HEK293 (cell line): ENCODE data around the gene ALDOC.
A peak's percentile ranks its signal among the peaks of the same experiment; 100 is the strongest.

ENCODE experiments used
- EGR2 ChIP-seq: fragments of 450-650 bp; formaldehyde crosslinking; IDR thresholded peaks from 2 replicates; pipeline ENCODE4 v1.5.1; 2016; ENCODE audit warnings: low read depth, missing biosample characterization, missing genetic modification characterization
- GLIS1 ChIP-seq: fragments of 450-650 bp; formaldehyde crosslinking; IDR thresholded peaks from 2 replicates; pipeline ENCODE4 v1.5.1; 2016; ENCODE audit warnings: missing biosample characterization, missing genetic modification characterization
- GLIS2 ChIP-seq: fragments of 450-650 bp; formaldehyde crosslinking; IDR thresholded peaks from 2 replicates; pipeline ENCODE4 v1.5.1; 2016; ENCODE audit warnings: missing biosample characterization, missing genetic modification characterization
- HOXD13 ChIP-seq: sonication (generic); formaldehyde crosslinking; IDR thresholded peaks from 2 replicates; pipeline ENCODE4 v1.8.0; 2022; ENCODE audit warnings: missing genetic modification reagents, borderline replicate concordance
- KLF10 ChIP-seq: fragments of 450-650 bp; IDR thresholded peaks from 2 replicates; pipeline ENCODE4 v1.5.1; 2018; ENCODE audit warnings: missing biosample characterization, mild to moderate bottlenecking, missing genetic modification characterization
- KLF9 ChIP-seq: fragments of 450-650 bp; formaldehyde crosslinking; IDR thresholded peaks from 2 replicates; pipeline ENCODE4 v1.5.1; 2016; ENCODE audit warnings: missing biosample characterization, missing genetic modification characterization, low read depth
- MZF1 ChIP-seq: fragments of 450-650 bp; formaldehyde crosslinking; IDR thresholded peaks from 2 replicates; pipeline ENCODE4 v1.5.1; 2017; ENCODE audit warnings: missing biosample characterization, missing genetic modification characterization, borderline replicate concordance
- OSR2 ChIP-seq: fragments of 450-650 bp; formaldehyde crosslinking; IDR thresholded peaks from 2 replicates; pipeline ENCODE4 v1.5.1; 2016; ENCODE audit warnings: missing biosample characterization, missing genetic modification characterization
- PBX3 ChIP-seq: sonication (generic); formaldehyde crosslinking; IDR thresholded peaks from 2 replicates; pipeline ENCODE4 v1.8.1; 2022; ENCODE audit warnings: mild to moderate bottlenecking, moderate library complexity, missing genetic modification reagents
- PRDM10 ChIP-seq: fragments of 450-650 bp; formaldehyde crosslinking; IDR thresholded peaks from 2 replicates; pipeline ENCODE4 v1.5.1; 2016; ENCODE audit warnings: missing biosample characterization, missing genetic modification characterization
- PRDM4 ChIP-seq: fragments of 450-650 bp; formaldehyde crosslinking; IDR thresholded peaks from 2 replicates; pipeline ENCODE4 v1.5.1; 2017; ENCODE audit warnings: missing biosample characterization, missing genetic modification characterization
- SP2 ChIP-seq: fragments of 450-650 bp; formaldehyde crosslinking; IDR thresholded peaks from 2 replicates; pipeline ENCODE4 v1.5.1; 2016; ENCODE audit warnings: missing biosample characterization, missing genetic modification characterization
- SP7 ChIP-seq: fragments of 450-650 bp; formaldehyde crosslinking; IDR thresholded peaks from 2 replicates; pipeline ENCODE4 v1.5.1; 2016; ENCODE audit warnings: missing biosample characterization, missing genetic modification characterization
- TRIM28 ChIP-seq: IDR thresholded peaks from 2 replicates; pipeline ENCODE4 v1.6.1; 2011; ENCODE audit warnings: low read length, control low read depth, borderline replicate concordance
- WT1 ChIP-seq: fragments of 450-650 bp; formaldehyde crosslinking; IDR thresholded peaks from 2 replicates; pipeline ENCODE4 v1.5.1; 2016; ENCODE audit warnings: missing biosample characterization, missing genetic modification characterization
- YY2 ChIP-seq: fragments of 450-650 bp; formaldehyde crosslinking; IDR thresholded peaks from 2 replicates; pipeline ENCODE4 v1.5.1; 2016; ENCODE audit warnings: missing biosample characterization, missing genetic modification characterization
- ZBTB17 ChIP-seq: fragments of 450-650 bp; formaldehyde crosslinking; IDR thresholded peaks from 2 replicates; pipeline ENCODE4 v1.5.1; 2016; ENCODE audit warnings: missing biosample characterization, missing genetic modification characterization
- ZBTB48 ChIP-seq: fragments of 450-650 bp; formaldehyde crosslinking; IDR thresholded peaks from 2 replicates; pipeline ENCODE4 v1.5.1; 2016; ENCODE audit warnings: missing biosample characterization, missing genetic modification characterization
- ZEB2 ChIP-seq: fragments of 450-650 bp; formaldehyde crosslinking; IDR thresholded peaks from 2 replicates; pipeline ENCODE4 v1.5.1; 2016; ENCODE audit warnings: missing biosample characterization, missing genetic modification characterization
- ZFHX2 ChIP-seq: fragments of 450-650 bp; formaldehyde crosslinking; conservative IDR thresholded peaks from 2 replicates; pipeline ENCODE4 v1.5.1; 2016; ENCODE audit warnings: missing biosample characterization, missing genetic modification characterization
- ZNF140 ChIP-seq: fragments of 450-650 bp; formaldehyde crosslinking; IDR thresholded peaks from 2 replicates; pipeline ENCODE4 v1.5.1; 2016; ENCODE audit warnings: missing biosample characterization, missing genetic modification characterization
- ZNF311 ChIP-seq: fragments of 450-650 bp; formaldehyde crosslinking; IDR thresholded peaks from 2 replicates; pipeline ENCODE4 v1.5.1; 2017; ENCODE audit warnings: missing biosample characterization, missing genetic modification characterization, borderline replicate concordance
- ZNF335 ChIP-seq: fragments of 450-650 bp; formaldehyde crosslinking; conservative IDR thresholded peaks from 2 replicates; pipeline ENCODE4 v1.5.1; 2016; ENCODE audit warnings: missing biosample characterization, missing genetic modification characterization
- ZNF341 ChIP-seq: fragments of 450-650 bp; formaldehyde crosslinking; IDR thresholded peaks from 2 replicates; pipeline ENCODE4; 2016; ENCODE audit warnings: low read depth, missing biosample characterization, missing genetic modification characterization
- ZNF366 ChIP-seq: fragments of 450-650 bp; formaldehyde crosslinking; conservative IDR thresholded peaks from 2 replicates; pipeline ENCODE4 v1.5.1; 2016; ENCODE audit warnings: missing biosample characterization, missing genetic modification characterization
- ZNF549 ChIP-seq: fragments of 450-650 bp; IDR thresholded peaks from 2 replicates; pipeline ENCODE4 v1.5.1; 2018; ENCODE audit warnings: missing biosample characterization, missing genetic modification characterization, mild to moderate bottlenecking, inconsistent platforms, moderate library complexity
- ZNF560 ChIP-seq: fragments of 450-650 bp; formaldehyde crosslinking; IDR thresholded peaks from 2 replicates; pipeline ENCODE4 v1.5.1; 2017; ENCODE audit warnings: missing biosample characterization, missing genetic modification characterization, borderline replicate concordance
- ZNF561 ChIP-seq: fragments of 450-650 bp; IDR thresholded peaks from 2 replicates; pipeline ENCODE4 v1.5.1; 2018; ENCODE audit warnings: missing biosample characterization, missing genetic modification characterization, borderline replicate concordance
- ZNF600 ChIP-seq: fragments of 450-650 bp; formaldehyde crosslinking; IDR thresholded peaks from 2 replicates; pipeline ENCODE4 v1.5.1; 2016; ENCODE audit warnings: missing biosample characterization, missing genetic modification characterization
- ZNF629 ChIP-seq: fragments of 450-650 bp; formaldehyde crosslinking; IDR thresholded peaks from 2 replicates; pipeline ENCODE4 v1.5.1; 2017; ENCODE audit warnings: missing biosample characterization, missing genetic modification characterization
- ZNF660 ChIP-seq: fragments of 450-650 bp; IDR thresholded peaks from 2 replicates; pipeline ENCODE4 v1.5.1; 2018; ENCODE audit warnings: missing biosample characterization, mild to moderate bottlenecking, missing genetic modification characterization
- ZNF76 ChIP-seq: fragments of 450-650 bp; formaldehyde crosslinking; IDR thresholded peaks from 2 replicates; pipeline ENCODE4; 2016; ENCODE audit warnings: low read depth, missing biosample characterization, missing genetic modification characterization, borderline replicate concordance
- TF ChIP-seq, protein P1 (sequence below): fragments of 450-650 bp; formaldehyde crosslinking; IDR thresholded peaks from 2 replicates; pipeline ENCODE4 v1.5.1; 2016; ENCODE audit warnings: missing biosample characterization, missing genetic modification characterization

Gene ALDOC

DNA sequence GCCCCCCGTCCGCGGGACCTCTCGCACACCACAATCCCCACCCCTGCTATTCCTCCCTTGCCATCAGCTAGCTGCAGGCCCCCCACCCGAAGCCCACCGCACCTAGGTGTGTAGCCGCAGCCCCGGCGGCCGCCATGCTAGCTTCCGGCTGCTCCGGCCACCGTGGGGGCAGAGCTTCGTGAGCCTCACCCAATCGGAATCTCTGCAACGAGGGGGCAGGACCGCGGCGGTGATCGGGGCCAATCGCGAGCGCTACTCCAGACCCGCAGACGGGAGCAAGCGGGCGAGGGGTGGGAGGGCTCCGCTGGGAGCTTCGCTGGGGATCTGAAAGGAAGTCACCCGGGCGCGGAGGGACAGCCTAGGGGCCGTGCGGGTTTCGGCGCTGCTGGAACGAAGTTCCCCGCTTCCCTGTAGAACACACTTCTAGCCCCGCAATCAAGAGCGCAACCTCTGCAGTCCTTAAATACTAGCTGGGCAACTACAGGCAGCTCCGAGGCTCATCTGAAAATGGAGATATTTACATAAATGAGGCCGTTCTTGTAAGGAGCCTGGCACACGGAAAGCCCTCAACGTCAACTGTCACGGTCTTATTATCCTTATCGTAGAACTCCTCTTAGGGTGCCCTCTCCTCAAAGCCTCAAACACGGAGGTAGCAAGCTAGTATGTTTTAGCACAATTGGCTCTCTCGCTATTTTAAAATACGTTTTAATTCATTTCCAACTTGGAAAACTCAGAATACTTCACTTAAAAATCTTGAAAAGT, 5.2 kb downstream of the ALDOC start, which contains the start of gene PIGS (continued):
- TF ChIP-seq ZFHX2 (tag by site-specific recombination), result no peak; the same call in 1 of the 2 replicates
- TF ChIP-seq ZNF341, result peak; percentile 30; the same call in 1 of the 2 replicates
- TF ChIP-seq PBX3 (CRISPR knock-in tag), result peak; percentile 82; the same call in 1 of the 2 replicates
- TF ChIP-seq MZF1 (tag by site-specific recombination), result peak; percentile 50; the same call in 1 of the 2 replicates
- TF ChIP-seq ZNF140 (tag by site-specific recombination), result no peak
- TF ChIP-seq OSR2 (tag by site-specific recombination), result peak; percentile 62; the same call in 1 of the 2 replicates
- TF ChIP-seq YY2, result peak; percentile 90
- TF ChIP-seq ZBTB48, result peak; percentile 98
- 0 out of 2 replicates have a peak, but pooled peaks have one; percentile 2 for TF ChIP-seq WT1 (tag by site-specific recombination)
- TF ChIP-seq SP2 (tag by site-specific recombination), result peak; percentile 99
- peak; percentile 87 for TF ChIP-seq GLIS1
- no peak for TF ChIP-seq ZNF311
- TF ChIP-seq ZNF549 (tag by site-specific recombination), result no peak
- TF ChIP-seq GLIS2 (tag by site-specific recombination), result peak; percentile 99
- 0 out of 2 replicates have a peak, but pooled peaks have one; percentile 10 for TF ChIP-seq EGR2 (tag by site-specific recombination)
- TF ChIP-seq KLF10, result peak; percentile 94
- 0 out of 2 replicates have a peak, but pooled peaks have one; percentile 10 for TF ChIP-seq ZNF629 (tag by site-specific recombination)
- TF ChIP-seq ZNF600, result peak; percentile 74
- peak; percentile 64; the same call in 1 of the 2 replicates for TF ChIP-seq ZEB2
- TF ChIP-seq PRDM10 (tag by site-specific recombination), result peak; percentile 83
- TF ChIP-seq HOXD13 (CRISPR knock-in tag), result peak; percentile 3; the same call in 1 of the 2 replicates
- peak; percentile 75 for TF ChIP-seq ZNF561 (tag by site-specific recombination)
- peak; percentile 94 for TF ChIP-seq ZNF335 (tag by site-specific recombination)
- TF ChIP-seq KLF9, result 0 out of 2 replicates have a peak, but pooled peaks have one; percentile 8
- peak; percentile 88 for TF ChIP-seq ZNF366 (tag by site-specific recombination)
- peak; percentile 33; the same call in 1 of the 2 replicates for TF ChIP-seq ZNF76 (tag by site-specific recombination)
- TF ChIP-seq ZBTB17 (tag by site-specific recombination), result peak; percentile 50
- TF ChIP-seq SP7 (tag by site-specific recombination), result peak; percentile 37; the same call in 1 of the 2 replicates
- peak; percentile 54; the same call in 1 of the 2 replicates for TF ChIP-seq ZNF660 (tag by site-specific recombination)
- TF ChIP-seq, protein P1, sequence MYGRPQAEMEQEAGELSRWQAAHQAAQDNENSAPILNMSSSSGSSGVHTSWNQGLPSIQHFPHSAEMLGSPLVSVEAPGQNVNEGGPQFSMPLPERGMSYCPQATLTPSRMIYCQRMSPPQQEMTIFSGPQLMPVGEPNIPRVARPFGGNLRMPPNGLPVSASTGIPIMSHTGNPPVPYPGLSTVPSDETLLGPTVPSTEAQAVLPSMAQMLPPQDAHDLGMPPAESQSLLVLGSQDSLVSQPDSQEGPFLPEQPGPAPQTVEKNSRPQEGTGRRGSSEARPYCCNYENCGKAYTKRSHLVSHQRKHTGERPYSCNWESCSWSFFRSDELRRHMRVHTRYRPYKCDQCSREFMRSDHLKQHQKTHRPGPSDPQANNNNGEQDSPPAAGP (tag by site-specific recombination), result 0 out of 2 replicates have a peak, but pooled peaks have one; percentile 5
- TF ChIP-seq TRIM28, result peak; percentile 68; the same call in 1 of the 2 replicates
- no peak for TF ChIP-seq PRDM4 (tag by site-specific recombination)
- no peak for TF ChIP-seq ZNF560
